HG03045 (cell line): ENCODE data around the gene SUSD4.

ENCODE experiments used
- ATAC-seq: cut with Tn5 transposase; IDR thresholded peaks from one replicate; pipeline ENCODE4 v1.9.1; 2021; ENCODE audit warnings: mild to moderate bottlenecking, moderate library complexity; ENCODE audit not compliant: unreplicated experiment

SUSD4 gene

GRCh38 chr1:223363057-223363855 is 720 bp downstream of the SUSD4 start:
- ATAC-seq: no peak

GRCh38 chr1:223358826-223359225 is 5.2 kb downstream of the SUSD4 start:
- ATAC-seq: no peak

GRCh38 chr1:223355699-223356098 is 8.3 kb downstream of the SUSD4 start:
- no peak for ATAC-seq

- ATAC-seq: no peak
Observed at GRCh38 chr1:223353939-223354338, 10.0 kb downstream of the SUSD4 start.

GRCh38 chr1:223352944-223353343 is 11.0 kb downstream of the SUSD4 start:
- no peak for ATAC-seq

GRCh38 chr1:223350361-223350908 is 13.5 kb downstream of the SUSD4 start:
- no peak for ATAC-seq

- ATAC-seq: no peak
Observed at GRCh38 chr1:223349241-223349640, 14.7 kb downstream of the SUSD4 start.

GRCh38 chr1:223348439-223348838 is 15.5 kb downstream of the SUSD4 start:
- ATAC-seq: no peak

- ATAC-seq: no peak
Observed at GRCh38 chr1:223347583-223347982, 16.4 kb downstream of the SUSD4 start.

- ATAC-seq: no peak
Observed at GRCh38 chr1:223346311-223346710, 17.7 kb downstream of the SUSD4 start.

- no peak for ATAC-seq
Observed at GRCh38 chr1:223345720-223346119, 18.3 kb downstream of the SUSD4 start.

- ATAC-seq: no peak
Observed at GRCh38 chr1:223344491-223344890, 19.5 kb downstream of the SUSD4 start.

GRCh38 chr1:223343692-223344091 is 20.3 kb downstream of the SUSD4 start:
- no peak for ATAC-seq

- ATAC-seq: no peak
Observed at GRCh38 chr1:223341121-223341520, 22.9 kb downstream of the SUSD4 start.

- no peak for ATAC-seq
Observed at GRCh38 chr1:223340637-223341036, 23.3 kb downstream of the SUSD4 start.

- no peak for ATAC-seq
Observed at GRCh38 chr1:223339861-223340260, 24.1 kb downstream of the SUSD4 start.

- ATAC-seq: no peak
Observed at GRCh38 chr1:223338811-223339746, 24.9 kb downstream of the SUSD4 start.

- ATAC-seq: no peak
Observed at GRCh38 chr1:223337174-223337869, 26.7 kb downstream of the SUSD4 start.

- ATAC-seq: no peak
Observed at GRCh38 chr1:223334156-223334555, 29.8 kb downstream of the SUSD4 start.

GRCh38 chr1:223332997-223333396 is 31.0 kb downstream of the SUSD4 start:
- no peak for ATAC-seq

GRCh38 chr1:223331929-223332328 is 32.0 kb downstream of the SUSD4 start:
- ATAC-seq: no peak
